H9 (cell line): ENCODE measurements around the gene RNLS. TPM values are rescaled to one million over a fixed set of nuclear protein-coding genes. Genes with fewer than 3 reads are reported as not detected.
A peak's percentile ranks its signal among the peaks of the same experiment; 100 is the strongest.

Experiments
- DNase-seq: peaks from one replicate; pipeline ENCODE4 v3.0.0-alpha.2; 2017
- H2AFZ ChIP-seq: one replicate; pipeline ENCODE4 v1.6.1; 2013; ENCODE audit warnings: mild to moderate bottlenecking, low read length, control low read depth, moderate library complexity
- H2AK5ac ChIP-seq: 2 replicates; pipeline ENCODE4 v1.6.1; 2013; ENCODE audit warnings: low read length, control low read depth, mixed read lengths; ENCODE audit not compliant: insufficient read length
- H2BK120ac ChIP-seq: one replicate; pipeline ENCODE4 v1.6.1; 2013; ENCODE audit warnings: low read depth, mild to moderate bottlenecking, low read length, control low read depth, inconsistent platforms; ENCODE audit not compliant: poor library complexity, severe bottlenecking
- H2BK12ac ChIP-seq: 2 replicates; pipeline ENCODE4 v1.6.1; 2013; ENCODE audit warnings: low read length, control low read depth, mixed read lengths, low read depth; ENCODE audit not compliant: insufficient read length
- H2BK15ac ChIP-seq: 2 replicates; pipeline ENCODE4 v1.6.1; 2013; ENCODE audit warnings: low read depth, low read length, control low read depth
- H2BK20ac ChIP-seq: one replicate; pipeline ENCODE4 v1.6.1; 2013; ENCODE audit warnings: low read depth, mild to moderate bottlenecking, low read length, control low read depth, inconsistent platforms; ENCODE audit not compliant: poor library complexity, severe bottlenecking
- H2BK5ac ChIP-seq: 2 replicates; pipeline ENCODE4 v1.6.1; 2013; ENCODE audit warnings: low read length, control low read depth, mixed read lengths; ENCODE audit not compliant: insufficient read length
- H3K14ac ChIP-seq: 2 replicates; pipeline ENCODE4 v1.6.1; 2013; ENCODE audit warnings: low read length, control low read depth; ENCODE audit not compliant: insufficient read depth
- H3K18ac ChIP-seq: 2 replicates; pipeline ENCODE4 v1.6.1; 2013; ENCODE audit warnings: low read depth, mild to moderate bottlenecking, mixed read lengths, low read length, control low read depth; ENCODE audit not compliant: insufficient read length
- H3K23ac ChIP-seq: 2 replicates; pipeline ENCODE4 v1.6.1; 2013; ENCODE audit warnings: low read length, control low read depth, mixed read lengths, low read depth; ENCODE audit not compliant: insufficient read length
- H3K23me2 ChIP-seq: 2 replicates; pipeline ENCODE4 v1.6.1; 2013; ENCODE audit warnings: low read depth, mild to moderate bottlenecking, mixed read lengths, low read length, control low read depth; ENCODE audit not compliant: insufficient read length, poor library complexity, severe bottlenecking
- H3K27ac ChIP-seq: 2 replicates; pipeline ENCODE4 v1.5.1; 2013; ENCODE audit warnings: low read length, control low read depth, mixed read lengths, low read depth; ENCODE audit not compliant: insufficient read length
- H3K27me3 ChIP-seq: 2 replicates; pipeline ENCODE4 v1.6.1; 2013; ENCODE audit warnings: low read length, control low read depth, inconsistent platforms; ENCODE audit not compliant: insufficient read depth
- H3K4ac ChIP-seq: 2 replicates; pipeline ENCODE4 v1.6.1; 2013; ENCODE audit warnings: low read depth, mild to moderate bottlenecking, control low read depth, inconsistent platforms, low read length, moderate library complexity
- H3K4me1 ChIP-seq: 2 replicates; pipeline ENCODE4 v1.6.1; 2013; ENCODE audit warnings: low read length, control low read depth, inconsistent platforms; ENCODE audit not compliant: insufficient read depth
- H3K4me2 ChIP-seq: 2 replicates; pipeline ENCODE4 v1.6.1; 2013; ENCODE audit warnings: low read length, control low read depth, mixed read lengths; ENCODE audit not compliant: insufficient read length, insufficient read depth
- H3K56ac ChIP-seq: 2 replicates; pipeline ENCODE4 v1.6.1; 2013; ENCODE audit warnings: low read depth, mild to moderate bottlenecking, mixed read lengths, low read length, control low read depth; ENCODE audit not compliant: insufficient read length
- H3K79me1 ChIP-seq: 2 replicates; pipeline ENCODE4 v1.6.1; 2013; ENCODE audit warnings: low read depth, mild to moderate bottlenecking, moderate library complexity, low read length, control low read depth, inconsistent platforms; ENCODE audit not compliant: insufficient read depth, poor library complexity, severe bottlenecking
- H3K79me2 ChIP-seq: 2 replicates; pipeline ENCODE4 v1.6.1; 2013; ENCODE audit warnings: low read length, control low read depth, inconsistent platforms; ENCODE audit not compliant: insufficient read depth
- H3K9ac ChIP-seq: 2 replicates; pipeline ENCODE4 v1.6.1; 2013; ENCODE audit warnings: low read length, control low read depth, mixed read lengths; ENCODE audit not compliant: insufficient read length; ENCODE audit errors: extremely low read depth
- H3K9me3 ChIP-seq: one replicate; pipeline ENCODE4 v1.6.1; 2013; ENCODE audit warnings: low read depth, low read length, inconsistent platforms; ENCODE audit not compliant: control insufficient read depth
- H3T11ph ChIP-seq: one replicate; pipeline ENCODE4 v1.6.1; 2013; ENCODE audit warnings: mild to moderate bottlenecking, low read length, control low read depth, inconsistent platforms
- H4K20me1 ChIP-seq: one replicate; pipeline ENCODE4 v1.6.1; 2013; ENCODE audit not compliant: control insufficient read depth, insufficient read length, insufficient read depth
- H4K5ac ChIP-seq: 2 replicates; pipeline ENCODE4 v1.6.1; 2013; ENCODE audit warnings: low read depth, mild to moderate bottlenecking, mixed read lengths, low read length, control low read depth; ENCODE audit not compliant: insufficient read length
- H4K8ac ChIP-seq: replicated peaks from 2 replicates; pipeline ENCODE4 v1.6.1; 2013; ENCODE audit warnings: low read length, control low read depth, mixed read lengths, low read depth; ENCODE audit not compliant: insufficient read length
- H4K91ac ChIP-seq: 2 replicates; pipeline ENCODE4 v1.6.1; 2013; ENCODE audit warnings: low read depth, mild to moderate bottlenecking, moderate library complexity, mixed read lengths, low read length, control low read depth; ENCODE audit not compliant: insufficient read length
- H3K27ac Mint-ChIP-seq, 3 experiments: 2 replicates in 2 of 3; 3 replicates in 1 of 3; pipeline ENCODE4 v1.8.0; 2020 to 2021; ENCODE audit warnings: mixed read lengths in 3 of 3, mild to moderate bottlenecking in 1 of 3, moderate library complexity in 1 of 3
- H3K27me3 Mint-ChIP-seq: 2 replicates; pipeline ENCODE4 v1.8.0; 2021; ENCODE audit warnings: low read depth, mild to moderate bottlenecking, moderate library complexity, mixed read lengths
- H3K36me3 Mint-ChIP-seq, 3 experiments: 2 replicates in 2 of 3; 3 replicates in 1 of 3; pipeline ENCODE4 v1.8.0; 2020 to 2021; ENCODE audit warnings: low read depth in 3 of 3, mixed read lengths in 3 of 3; ENCODE audit not compliant: insufficient read depth in 1 of 3
- H3K4me1 Mint-ChIP-seq, 2 experiments: 2 replicates each; pipeline ENCODE4 v1.8.0; 2020; ENCODE audit warnings: mixed read lengths in 2 of 2
- H3K4me3 Mint-ChIP-seq, 2 experiments: 2 replicates in 1 of 2; 3 replicates in 1 of 2; pipeline ENCODE4 v1.8.0; 2020 to 2021; ENCODE audit warnings: mild to moderate bottlenecking in 2 of 2, mixed read lengths in 2 of 2, moderate library complexity in 1 of 2
- H3K9me3 Mint-ChIP-seq, 2 experiments: 2 replicates in 1 of 2; 3 replicates in 1 of 2; pipeline ENCODE4 v1.8.0; 2020; ENCODE audit warnings: mild to moderate bottlenecking in 2 of 2, mixed read lengths in 2 of 2, moderate library complexity in 1 of 2
- CTCF ChIP-seq: fragments of 200-600 bp; sonication (generic); conservative IDR thresholded peaks from 3 replicates; pipeline ENCODE4 v1.8.0; 2021; ENCODE audit warnings: antibody characterized with exemption, mild to moderate bottlenecking
- WGBS: extraction: QIAGEN DNeasy Blood & Tissue Kit; methylation state at CpG from one replicate; pipeline ENCODE4 v1.1.7; 2013; ENCODE audit warnings: missing lambda C conversion rate, low lambda C conversion rate, mixed read lengths; ENCODE audit not compliant: insufficient read length; ENCODE audit errors: extremely low coverage; 5-methylcytosine and 5-hydroxymethylcytosine counted together
- total RNA-seq: library from RNA; stranded (reverse); gene quantifications from 2 replicates; pipeline ENCODE4 v1.2.1, GENCODE V29; 2021

RNLS gene
- total RNA-seq, 1 experiment from 2014 or later = 7.5 TPM

- Histone ChIP-seq H2AK5ac (no peak overlapping the region), H3K18ac (no peak overlapping the region), H3T11ph (no peak overlapping the region), H3K4me2 (no peak overlapping the region), H4K8ac (no peak overlapping the region), H4K91ac (no peak overlapping the region), H3K56ac (no peak overlapping the region), H2BK12ac (no peak overlapping the region), H3K4me1 (no peaks in the 10 kb centered on the region), H3K4ac (no peak overlapping the region), H3K79me2 (no peaks in the 10 kb centered on the region), H3K27ac (no peak overlapping the region), H2BK120ac (no peak overlapping the region), H3K27me3 (no peaks in the 10 kb centered on the region), H3K9ac (no peak overlapping the region), H2BK20ac (no peak overlapping the region), H2BK15ac (no peak overlapping the region), H4K20me1 (no peaks in the 10 kb centered on the region), H3K23me2 (no peaks in the 10 kb centered on the region), H3K79me1 (no peaks in the 10 kb centered on the region), H3K9me3 (no peaks in the 10 kb centered on the region), H4K5ac (no peak overlapping the region), H3K14ac (no peak overlapping the region), H3K23ac (no peak overlapping the region), H2BK5ac (no peak overlapping the region), H2AFZ (no peak overlapping the region)
- Mint-ChIP-seq H3K4me3 (no peak overlapping the region), H3K27me3 (no peaks in the 10 kb centered on the region; the same call in 1 of the 2 replicates), H3K36me3 (no peaks in the 10 kb centered on the region), H3K9me3 (no peaks in the 10 kb centered on the region), H3K27ac (0 out of 7 replicates have a peak overlapping the region, but pooled peaks of 1 of the 3 experiments have one; percentile 5), H3K4me1 (no peaks in the 10 kb centered on the region; a peak in 1 of 4 replicates)
- no peak for TF ChIP-seq CTCF
- no CpG with 5 or more reads among the region's 12 CpGs for WGBS
- no peak for DNase-seq
These were observed 339.0 kb downstream of the RNLS start for GRCh38 chr10:88243836-88244730.
